ENCODE results near the gene SPECC1L.

The SPECC1L gene

DNA sequence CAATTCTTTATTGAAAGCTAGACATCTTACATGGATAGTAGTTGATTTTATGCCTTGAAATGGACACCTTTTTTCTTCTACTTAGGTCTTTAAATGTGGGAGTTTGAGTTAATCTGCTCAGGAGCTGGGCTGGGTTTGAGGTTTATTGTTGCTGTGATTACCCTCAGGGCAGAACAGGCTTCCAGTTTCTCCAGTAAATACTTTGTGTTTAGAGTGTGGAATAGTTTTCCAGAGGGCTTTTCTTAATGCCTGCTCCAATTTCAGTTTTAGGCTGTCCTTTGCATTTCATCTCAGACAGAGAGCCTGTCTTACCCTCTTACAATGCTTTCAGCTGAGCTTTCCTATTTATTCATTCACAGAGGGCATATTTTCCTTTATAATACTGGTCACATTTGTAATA, 86.9 kb downstream of the SPECC1L start:
- H3K4me3 ChIP-seq (replicated peaks; ENCODE audit: low read depth, low read length), result no peak overlapping the region
- TF ChIP-seq, protein P1, sequence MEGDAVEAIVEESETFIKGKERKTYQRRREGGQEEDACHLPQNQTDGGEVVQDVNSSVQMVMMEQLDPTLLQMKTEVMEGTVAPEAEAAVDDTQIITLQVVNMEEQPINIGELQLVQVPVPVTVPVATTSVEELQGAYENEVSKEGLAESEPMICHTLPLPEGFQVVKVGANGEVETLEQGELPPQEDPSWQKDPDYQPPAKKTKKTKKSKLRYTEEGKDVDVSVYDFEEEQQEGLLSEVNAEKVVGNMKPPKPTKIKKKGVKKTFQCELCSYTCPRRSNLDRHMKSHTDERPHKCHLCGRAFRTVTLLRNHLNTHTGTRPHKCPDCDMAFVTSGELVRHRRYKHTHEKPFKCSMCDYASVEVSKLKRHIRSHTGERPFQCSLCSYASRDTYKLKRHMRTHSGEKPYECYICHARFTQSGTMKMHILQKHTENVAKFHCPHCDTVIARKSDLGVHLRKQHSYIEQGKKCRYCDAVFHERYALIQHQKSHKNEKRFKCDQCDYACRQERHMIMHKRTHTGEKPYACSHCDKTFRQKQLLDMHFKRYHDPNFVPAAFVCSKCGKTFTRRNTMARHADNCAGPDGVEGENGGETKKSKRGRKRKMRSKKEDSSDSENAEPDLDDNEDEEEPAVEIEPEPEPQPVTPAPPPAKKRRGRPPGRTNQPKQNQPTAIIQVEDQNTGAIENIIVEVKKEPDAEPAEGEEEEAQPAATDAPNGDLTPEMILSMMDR (IDR thresholded peaks at IDR 0.05; ENCODE audit: low read depth, low read length, missing control alignments), result no peak
- no peak for DNase-seq (ENCODE audit: extremely low read depth, low read depth)

DNA sequence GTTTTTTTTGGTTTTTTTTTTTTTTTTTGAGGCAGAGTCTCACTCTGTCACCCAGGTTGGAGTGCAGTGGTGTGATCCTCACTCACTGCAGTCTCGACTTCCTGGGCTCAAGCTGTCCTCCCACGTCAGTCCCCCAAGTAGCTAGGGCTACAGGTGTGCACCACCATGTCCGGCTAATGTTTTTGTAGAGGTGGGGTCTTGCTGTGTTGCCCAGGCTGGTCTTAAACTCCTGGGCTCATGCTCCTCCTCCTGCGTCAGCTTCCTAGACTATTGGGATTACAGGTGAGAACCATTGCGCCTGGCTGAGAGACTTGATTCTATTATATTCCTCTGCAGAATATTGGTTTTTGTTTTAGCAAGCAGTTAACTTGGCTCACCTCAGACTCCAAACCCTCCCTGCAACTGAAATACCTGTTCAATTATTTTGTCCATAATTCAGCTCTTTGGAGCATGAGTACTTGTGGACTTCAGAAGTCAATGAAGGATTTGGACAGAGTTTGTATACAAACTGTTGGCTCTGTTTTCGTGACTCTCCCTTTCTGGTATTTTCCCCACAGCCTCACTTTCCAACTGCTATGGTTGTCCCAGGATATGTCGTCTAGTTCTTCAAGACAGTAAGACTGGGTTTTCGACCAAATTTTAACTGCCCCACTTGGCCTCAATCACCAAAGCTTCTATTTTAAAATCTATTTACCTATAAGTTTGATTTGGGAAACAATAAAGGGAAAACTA, 87.6 kb downstream of the SPECC1L start:
- TF ChIP-seq, protein P1 (IDR thresholded peaks at IDR 0.05; ENCODE audit: low read depth, low read length, missing control alignments), result no peak
- no peak overlapping the region for H3K4me3 ChIP-seq (replicated peaks; ENCODE audit: low read depth, low read length)
- DNase-seq (ENCODE audit: extremely low read depth, low read depth), result no peak

- TF ChIP-seq, protein P1 (IDR thresholded peaks at IDR 0.05; ENCODE audit: low read depth, low read length, missing control alignments), result no peak
- no peak for DNase-seq (ENCODE audit: extremely low read depth, low read depth)
- no peak overlapping the region for H3K4me3 ChIP-seq (replicated peaks; ENCODE audit: low read depth, low read length)
Observed at GRCh38 chr22:24359452-24360120, 89.0 kb downstream of the SPECC1L start.

DNA sequence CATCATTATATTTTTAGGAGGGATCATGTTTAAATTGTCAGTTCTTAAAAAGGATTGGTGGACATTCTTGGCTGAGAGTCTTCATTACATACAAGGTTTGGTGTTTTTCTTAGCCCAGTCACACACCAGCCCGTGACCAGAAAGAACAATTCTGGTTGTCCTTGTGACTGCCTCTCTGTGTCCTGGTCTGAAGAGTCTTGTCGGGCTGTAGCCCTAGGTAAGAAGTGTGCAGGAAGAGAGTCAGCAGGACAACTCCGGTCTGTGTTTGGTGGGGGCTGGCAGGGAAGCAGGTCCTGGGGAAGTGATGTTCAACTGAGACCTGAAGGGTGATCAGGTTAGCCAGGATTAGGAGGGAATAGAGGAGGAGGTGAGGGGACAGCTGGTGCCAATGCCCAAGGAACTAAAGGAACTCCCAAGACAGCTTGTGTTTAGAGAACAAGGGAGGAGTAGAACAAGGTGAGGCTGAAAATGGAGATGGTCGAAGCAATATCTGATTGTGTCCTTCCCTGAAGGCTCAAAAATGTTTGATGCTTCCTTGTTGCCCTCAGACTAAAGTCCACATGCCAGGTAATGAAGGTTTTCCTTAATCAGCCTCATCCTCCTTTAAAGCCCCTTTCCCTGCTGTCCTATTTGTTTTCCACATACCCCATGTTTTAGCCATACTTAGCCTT, 91.5 kb downstream of the SPECC1L start:
- H3K4me3 ChIP-seq (replicated peaks; ENCODE audit: low read depth, low read length), result no peak overlapping the region
- DNase-seq (ENCODE audit: extremely low read depth, low read depth), result no peak
- TF ChIP-seq, protein P1 (IDR thresholded peaks at IDR 0.05; ENCODE audit: low read depth, low read length, missing control alignments), result no peak

GRCh38 chr22:24363243-24363642, 92.6 kb downstream of the SPECC1L start:
- TF ChIP-seq, protein P1 (IDR thresholded peaks at IDR 0.05; ENCODE audit: low read depth, low read length, missing control alignments), result no peak
- DNase-seq (ENCODE audit: extremely low read depth, low read depth), result no peak
- H3K4me3 ChIP-seq (replicated peaks; ENCODE audit: low read depth, low read length), result no peak overlapping the region

DNA sequence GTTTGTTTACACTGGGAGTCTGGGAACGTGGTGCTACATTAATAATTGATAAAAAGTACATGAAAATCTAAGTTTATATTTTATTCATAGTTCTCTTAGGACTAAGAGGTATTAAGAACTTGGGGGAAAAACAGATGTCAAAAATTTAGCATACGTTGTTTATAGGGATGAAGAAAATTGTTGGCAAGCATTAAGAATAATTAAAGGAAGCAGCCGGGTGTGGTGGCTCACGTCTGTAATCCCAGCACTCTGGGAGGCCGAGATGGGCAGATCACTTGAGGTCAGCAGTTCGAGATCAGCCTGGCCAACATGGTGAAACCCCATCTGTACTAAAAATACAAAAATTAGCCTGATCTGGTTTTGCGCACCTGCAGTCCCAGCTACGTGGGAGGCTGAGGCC, 96.1 kb downstream of the SPECC1L start:
- TF ChIP-seq, protein P1 (IDR thresholded peaks at IDR 0.05; ENCODE audit: low read depth, low read length, missing control alignments), result no peak
- DNase-seq (ENCODE audit: extremely low read depth, low read depth), result no peak
- no peak overlapping the region for H3K4me3 ChIP-seq (replicated peaks; ENCODE audit: low read depth, low read length)

Measured in HFF-Myc (cell line).